HCT116 (cell line): ENCODE results near the gene VEGFA. TPM values are rescaled to one million over a fixed set of nuclear protein-coding genes. Genes with fewer than 3 reads are reported as not detected.

ENCODE experiments used
- ATAC-seq: fragments of 200-7000 bp; cut with Tn5 transposase; 2 replicates; pipeline ENCODE4 v1.9.1; 2020; ENCODE audit warnings: mild to moderate bottlenecking, moderate library complexity
- BruUV-seq: library from RNA; stranded (reverse); fragments of 400-500 nt; replicated peaks from 2 replicates; lab custom pipeline; 2021; lab: Mats Ljungman, UMichigan
- CTCF ChIA-PET: fragments of 300-600 bp; sonication (Branson Sonifier 250); formaldehyde crosslinking; loops from one replicate; lab custom pipeline; 2021; ENCODE audit warnings: antibody characterized with exemption; lab: Charles Lee
- POLR2A ChIA-PET: fragments of 300-600, 350-600 bp; sonication (Branson Sonifier 250); formaldehyde crosslinking; loops from one replicate; lab custom pipeline; 2021; ENCODE audit warnings: antibody characterized with exemption; lab: Charles Lee
- RAD21 ChIA-PET, 2 experiments: fragments of 300-600 bp; sonication (Branson Sonifier 250); formaldehyde crosslinking; loops; one replicate each; lab custom pipeline; 2023; ENCODE audit warnings: low total read pairs in 2 of 2; ENCODE audit not compliant: uncharacterized antibody in 2 of 2, unreplicated experiment in 2 of 2, low non-redundant PET in 1 of 2; lab: Charles Lee
- DNase-seq: peaks from one replicate; pipeline ENCODE4 v3.0.0-alpha.2; 2010; ENCODE audit warnings: low read depth, low spot score
- H2AFZ ChIP-seq: fragments of 200-600 bp; shearing (Covaris generic), sonication (generic); 2 replicates; pipeline ENCODE4 v1.6.1; 2017; ENCODE audit warnings: low read depth, mixed run types, mixed read lengths, antibody characterized with exemption, low read length; ENCODE audit not compliant: poor library complexity, severe bottlenecking
- H3K27ac ChIP-seq: 2 replicates; pipeline ENCODE4 v1.5.1; 2012; ENCODE audit warnings: low read depth, low read length
- H3K27me3 ChIP-seq: fragments of 200-600 bp; sonication (generic); 2 replicates; pipeline ENCODE4 v1.6.1; 2016; ENCODE audit warnings: mixed run types, low read length, mixed read lengths; ENCODE audit not compliant: insufficient read depth
- H3K36me3 ChIP-seq, 2 experiments: fragments of 200-500 bp in 1 of 2; fragments of 200-600 bp in 1 of 2; sonication (Bioruptor generic) in 1 of 2; sonication (generic) in 1 of 2; 2 replicates each; pipeline versions ENCODE4 v1.5.1 to v1.6.1; 2014 to 2016; ENCODE audit warnings: low read length in 2 of 2, inconsistent platforms in 1 of 2, mixed read lengths in 1 of 2, mixed run types in 1 of 2; ENCODE audit not compliant: insufficient read depth in 2 of 2, control insufficient read depth in 1 of 2
- H3K4me1 ChIP-seq, 2 experiments: fragments of 200-600 bp in 1 of 2; sonication (generic) in 1 of 2; 2 replicates each; pipeline versions ENCODE4 v1.5.1 to v1.6.1; 2012 to 2017; ENCODE audit warnings: low read length in 2 of 2, inconsistent platforms in 1 of 2, mild to moderate bottlenecking in 1 of 2, mixed read lengths in 1 of 2, mixed run types in 1 of 2, moderate library complexity in 1 of 2; ENCODE audit not compliant: insufficient read depth in 2 of 2, control insufficient read depth in 1 of 2
- H3K4me2 ChIP-seq: fragments of 200-600 bp; sonication (generic); 2 replicates; pipeline ENCODE4 v1.6.1; 2017; ENCODE audit warnings: mixed run types, low read length, mixed read lengths
- H3K4me3 ChIP-seq, 2 experiments: fragments of 200-600 bp in 1 of 2; sonication (generic) in 1 of 2; replicated peaks in 1 of 2; 2 replicates each; pipeline ENCODE4 v1.5.1; 2011 to 2016; ENCODE audit warnings: low read length in 2 of 2, control low read depth in 1 of 2, low read depth in 1 of 2, mild to moderate bottlenecking in 1 of 2, mixed read lengths in 1 of 2, mixed run types in 1 of 2
- H3K79me2 ChIP-seq: fragments of 200-600 bp; sonication (generic); 2 replicates; pipeline ENCODE4 v1.6.1; 2017; ENCODE audit warnings: mild to moderate bottlenecking, mixed run types, low read length, moderate library complexity, mixed read lengths; ENCODE audit not compliant: insufficient read depth
- H3K9ac ChIP-seq: fragments of 200-600 bp; sonication (generic); 2 replicates; pipeline ENCODE4 v1.6.1; 2016; ENCODE audit warnings: low read length, mixed read lengths
- H3K9me2 ChIP-seq: fragments of 200-600 bp; sonication (generic), shearing (Covaris generic); 2 replicates; pipeline ENCODE4 v1.6.1; 2017; ENCODE audit warnings: mixed run types, mild to moderate bottlenecking, moderate library complexity; ENCODE audit not compliant: insufficient read depth
- H3K9me3 ChIP-seq, 2 experiments: fragments of 200-500 bp in 1 of 2; fragments of 200-600 bp in 1 of 2; sonication (Bioruptor generic) in 1 of 2; sonication (generic) in 1 of 2; 2 replicates each; pipeline ENCODE4 v1.6.1; 2014 to 2017; ENCODE audit warnings: low read length in 2 of 2, mixed read lengths in 2 of 2, inconsistent platforms in 1 of 2, low read depth in 1 of 2, mild to moderate bottlenecking in 1 of 2, mixed run types in 1 of 2, moderate library complexity in 1 of 2; ENCODE audit not compliant: control insufficient read depth in 1 of 2, insufficient read depth in 1 of 2
- H4K20me1 ChIP-seq: fragments of 200-600 bp; sonication (generic), shearing (Covaris generic); 2 replicates; pipeline ENCODE4 v1.6.1; 2017; ENCODE audit warnings: mixed run types, mild to moderate bottlenecking, moderate library complexity; ENCODE audit not compliant: insufficient read depth
- CBX3 ChIP-seq: IDR thresholded peaks from 2 replicates; pipeline ENCODE4 v1.6.1; 2012; ENCODE audit warnings: low read depth
- EGR1 ChIP-seq: IDR thresholded peaks from 2 replicates; pipeline ENCODE4 v1.6.1; 2012; ENCODE audit warnings: low read depth
- ELF1 ChIP-seq: IDR thresholded peaks from 2 replicates; pipeline ENCODE4 v1.6.1; 2012; ENCODE audit warnings: low read depth, borderline replicate concordance
- FOSL1 ChIP-seq: IDR thresholded peaks from 2 replicates; pipeline ENCODE4 v1.6.1; 2012; ENCODE audit warnings: low read depth
- JUND ChIP-seq: IDR thresholded peaks from 2 replicates; pipeline ENCODE4 v1.6.1; 2012
- POLR2A ChIP-seq: IDR thresholded peaks from 2 replicates; pipeline ENCODE4 v1.7.0; 2011; ENCODE audit warnings: borderline replicate concordance; ENCODE audit not compliant: insufficient read depth, insufficient read length; ENCODE audit errors: extremely low read depth
- POLR2AphosphoS5 ChIP-seq: IDR thresholded peaks from 2 replicates; pipeline ENCODE4 v1.6.1; 2011; ENCODE audit warnings: mild to moderate bottlenecking, low read depth, low read length, moderate library complexity
- SIN3A ChIP-seq: IDR thresholded peaks from 2 replicates; pipeline ENCODE4 v1.6.1; 2012; ENCODE audit warnings: low read depth
- SP1 ChIP-seq: IDR thresholded peaks from 2 replicates; pipeline ENCODE4 v1.6.1; 2012; ENCODE audit warnings: low read depth
- SRF ChIP-seq: IDR thresholded peaks from 2 replicates; pipeline ENCODE4 v1.6.1; 2012; ENCODE audit warnings: low read depth
- TCF7L2 ChIP-seq: IDR thresholded peaks from 2 replicates; pipeline ENCODE4 v1.7.0; 2011; ENCODE audit warnings: borderline replicate concordance, inconsistent platforms; ENCODE audit not compliant: insufficient read depth, insufficient read length; ENCODE audit errors: extremely low read depth
- YY1 ChIP-seq: IDR thresholded peaks from 2 replicates; pipeline ENCODE4 v1.6.1; 2011; ENCODE audit warnings: low read length, low read depth, moderate library complexity, mild to moderate bottlenecking; ENCODE audit not compliant: insufficient replicate concordance; ENCODE audit errors: extremely low read depth
- ZFX ChIP-seq: fragments of 450-650 bp; IDR thresholded peaks from 2 replicates; pipeline ENCODE4 v1.6.1; 2017
- intact Hi-C: fragments of 100-400 bp; cut with micrococcal nuclease; formaldehyde crosslinking; loops from 2 replicates; pipeline ENCODE4 v1.10.0; 2022
- total RNA-seq: library from RNA; stranded (reverse); gene quantifications from one replicate; pipeline ENCODE4 v1.2.1, GENCODE V29; 2021; ENCODE audit not compliant: unreplicated experiment
- TF ChIP-seq, protein P1 (sequence below): IDR thresholded peaks from 2 replicates; pipeline ENCODE4 v1.6.1; 2011; ENCODE audit warnings: mild to moderate bottlenecking, low read length, moderate library complexity; ENCODE audit not compliant: insufficient replicate concordance; ENCODE audit errors: extremely low read depth

VEGFA gene
- total RNA-seq, 1 experiment from 2014 or later: 112 TPM

DNA sequence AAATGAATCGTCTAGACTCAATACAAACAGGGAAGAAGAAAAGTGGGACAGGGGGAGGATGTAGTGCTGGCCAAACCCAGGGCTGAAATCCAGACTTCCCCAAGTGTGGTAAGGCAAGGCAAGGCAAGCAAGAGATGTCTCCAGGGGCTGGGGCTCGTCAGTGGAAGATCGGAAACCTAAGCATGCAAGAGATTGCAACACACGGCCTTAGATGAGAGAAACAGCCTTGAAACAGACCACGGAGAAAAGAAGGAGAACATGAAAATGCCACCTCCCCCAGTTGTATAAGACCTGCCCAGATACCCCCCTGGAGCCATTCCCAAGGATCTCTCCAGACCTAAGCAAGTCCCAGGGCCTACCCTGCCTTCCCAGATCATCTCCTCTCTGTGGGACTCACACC is 20.0 kb downstream of the VEGFA start:
- no peak for TF ChIP-seq YY1
- H3K9me3 ChIP-seq: no peaks in the 10 kb centered on the region
- peaks cover 0 to 13% of the 10 kb centered on the region in 2 experiments; a peak in 2 of 4 replicates for H3K36me3 ChIP-seq
- H3K79me2 ChIP-seq: no peaks in the 10 kb centered on the region
- no peak overlapping the region for H3K9ac ChIP-seq
- no peaks in the 10 kb centered on the region for H3K27me3 ChIP-seq
- intact Hi-C loops: no loop called here
- no peaks in the 10 kb centered on the region for H4K20me1 ChIP-seq
- no peak for DNase-seq
- H3K9me2 ChIP-seq: no peaks in the 10 kb centered on the region
- ATAC-seq: no peak
- RAD21 ChIA-PET: no interaction called here
- no peak overlapping the region for H2AFZ ChIP-seq
- POLR2A ChIA-PET: interaction anchor here (1.4 kb wide), 1 partner anchor 15 kb away, joined by 4 read pairs; no protein-coding TSS in a partner anchor
- H3K4me3 ChIP-seq: no peak overlapping the region
- no peak overlapping the region for H3K27ac ChIP-seq
- no TSS peak for BruUV-seq
- CTCF ChIA-PET: interaction anchor here (0.8 to 1.7 kb wide), 2 partner anchors 163 to 289 kb away, joined by 3 read pairs; no protein-coding TSS in a partner anchor
- H3K4me1 ChIP-seq: no peaks in the 10 kb centered on the region
- H3K4me2 ChIP-seq: no peak overlapping the region

DNA sequence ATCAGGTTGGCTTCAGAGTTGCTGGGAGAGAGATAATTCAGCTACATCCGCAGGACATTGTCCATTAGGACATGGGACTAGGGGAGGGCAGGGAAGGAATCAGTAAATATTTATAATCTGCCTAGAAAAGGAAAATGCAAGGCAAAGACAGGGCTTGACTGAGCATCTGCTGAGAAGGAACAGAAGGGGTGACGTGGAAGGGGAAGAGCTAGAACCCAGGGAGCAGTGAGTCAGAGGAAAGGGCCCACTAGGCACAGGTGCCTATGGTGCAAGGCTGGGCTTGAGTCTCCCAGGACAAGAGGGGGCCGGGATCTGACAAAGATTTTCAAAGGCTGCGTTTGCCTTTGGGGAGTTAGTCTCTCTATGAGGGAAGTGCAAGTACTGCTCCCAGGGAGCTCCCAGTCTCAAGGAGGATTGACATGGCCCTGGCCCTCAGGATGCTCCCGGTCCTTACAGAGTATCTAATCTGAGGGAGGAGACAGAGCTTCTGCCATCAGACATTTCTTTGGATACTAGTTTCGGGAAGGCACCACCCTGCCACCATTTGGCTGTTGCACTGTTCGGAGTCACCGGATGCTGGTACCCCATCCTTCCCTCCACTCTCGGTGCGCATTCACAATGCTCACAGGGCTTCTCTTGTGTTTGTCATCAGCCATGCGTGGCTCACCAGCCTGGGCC is 21.9 kb downstream of the VEGFA start:
- BruUV-seq: no TSS peak
- Histone ChIP-seq H3K36me3 (no peaks in the 10 kb centered on the region), H2AFZ (no peak overlapping the region), H3K4me1 (no peaks in the 10 kb centered on the region), H4K20me1 (no peaks in the 10 kb centered on the region), H3K4me2 (no peak overlapping the region), H3K4me3 (no peak overlapping the region), H3K9ac (no peak overlapping the region), H3K9me3 (no peaks in the 10 kb centered on the region), H3K79me2 (no peaks in the 10 kb centered on the region), H3K27me3 (no peaks in the 10 kb centered on the region), H3K27ac (no peak overlapping the region), H3K9me2 (no peaks in the 10 kb centered on the region)
- ChIA-PET POLR2A (no interaction called here), RAD21 (no interaction called here), CTCF (no interaction called here)
- ATAC-seq: no peak
- intact Hi-C loops: no loop called here
- DNase-seq: no peak
- TF ChIP-seq SRF (no peak), POLR2A (no peak), SP1 (no peak), TCF7L2 (no peak), ZFX (no peak), SIN3A (no peak), ELF1 (no peak), POLR2AphosphoS5 (no peak), JUND (no peak), EGR1 (no peak), CBX3 (no peak), FOSL1 (no peak)
- TF ChIP-seq, protein P1, sequence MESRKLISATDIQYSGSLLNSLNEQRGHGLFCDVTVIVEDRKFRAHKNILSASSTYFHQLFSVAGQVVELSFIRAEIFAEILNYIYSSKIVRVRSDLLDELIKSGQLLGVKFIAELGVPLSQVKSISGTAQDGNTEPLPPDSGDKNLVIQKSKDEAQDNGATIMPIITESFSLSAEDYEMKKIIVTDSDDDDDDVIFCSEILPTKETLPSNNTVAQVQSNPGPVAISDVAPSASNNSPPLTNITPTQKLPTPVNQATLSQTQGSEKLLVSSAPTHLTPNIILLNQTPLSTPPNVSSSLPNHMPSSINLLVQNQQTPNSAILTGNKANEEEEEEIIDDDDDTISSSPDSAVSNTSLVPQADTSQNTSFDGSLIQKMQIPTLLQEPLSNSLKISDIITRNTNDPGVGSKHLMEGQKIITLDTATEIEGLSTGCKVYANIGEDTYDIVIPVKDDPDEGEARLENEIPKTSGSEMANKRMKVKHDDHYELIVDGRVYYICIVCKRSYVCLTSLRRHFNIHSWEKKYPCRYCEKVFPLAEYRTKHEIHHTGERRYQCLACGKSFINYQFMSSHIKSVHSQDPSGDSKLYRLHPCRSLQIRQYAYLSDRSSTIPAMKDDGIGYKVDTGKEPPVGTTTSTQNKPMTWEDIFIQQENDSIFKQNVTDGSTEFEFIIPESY: no peak
- TF ChIP-seq, all 23 proteins: peak for 0
